ENCODE data around the gene TMEM258. TPM values are rescaled to one million over a fixed set of nuclear protein-coding genes. Genes with fewer than 3 reads are reported as not detected.

Gene TMEM258
- total and polyA plus RNA-seq, 4 donors, result 43.9 to 229 (median 163) TPM

DNA sequence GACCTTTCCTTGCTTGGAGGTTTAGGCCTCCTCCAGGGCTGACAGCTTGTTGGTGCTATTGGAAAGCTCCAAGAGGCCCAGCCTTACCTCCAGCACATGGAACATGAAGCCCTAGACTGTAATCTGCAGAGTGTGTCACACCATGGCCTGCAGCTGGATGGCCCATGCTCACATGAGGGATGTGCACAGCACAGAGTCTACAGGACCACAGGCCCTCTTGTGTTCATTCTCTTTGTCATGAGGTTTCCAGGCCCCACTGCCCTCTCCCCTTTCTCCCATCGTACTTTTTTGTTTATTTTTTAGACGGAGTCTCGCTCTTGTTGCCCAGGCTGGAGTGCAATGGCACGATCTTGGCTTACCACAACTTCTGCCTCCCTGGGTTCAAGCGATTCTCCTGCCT is 14.4 kb upstream of the TMEM258 start:
- Histone ChIP-seq H3K4me3 (no peak overlapping the region), H3K27me3 (ENCODE audit: control insufficient read depth in 3 of 3, insufficient read depth in 3 of 3, low read length in 2 of 3) (no peaks in the 10 kb centered on the region), H3K9me3 (ENCODE audit: control insufficient read depth in 4 of 4, insufficient read depth in 3 of 4, low read length in 3 of 4) (no peaks in the 10 kb centered on the region), H3K4me1 (ENCODE audit: control insufficient read depth in 5 of 5, insufficient read depth in 5 of 5, low read length in 5 of 5) (peaks cover 0 to 3% (median 0%) of the 10 kb centered on the region in 5 donors), H3K9ac (ENCODE audit: insufficient read depth in 1 of 2, low read length in 2 of 2) (no peak overlapping the region), H3K36me3 (ENCODE audit: control insufficient read depth in 4 of 4, insufficient read depth in 4 of 4, low read length in 4 of 4) (peaks cover 20 to 53% (median 38%) of the 10 kb centered on the region in 4 donors), H3K27ac (ENCODE audit: low read depth in 1 of 2, low read length in 1 of 2) (no peak overlapping the region)
- DNase-seq (no peak), ATAC-seq (ENCODE audit: insufficient read depth, low FRiP score) (no peak)
- TF ChIP-seq, protein P1, sequence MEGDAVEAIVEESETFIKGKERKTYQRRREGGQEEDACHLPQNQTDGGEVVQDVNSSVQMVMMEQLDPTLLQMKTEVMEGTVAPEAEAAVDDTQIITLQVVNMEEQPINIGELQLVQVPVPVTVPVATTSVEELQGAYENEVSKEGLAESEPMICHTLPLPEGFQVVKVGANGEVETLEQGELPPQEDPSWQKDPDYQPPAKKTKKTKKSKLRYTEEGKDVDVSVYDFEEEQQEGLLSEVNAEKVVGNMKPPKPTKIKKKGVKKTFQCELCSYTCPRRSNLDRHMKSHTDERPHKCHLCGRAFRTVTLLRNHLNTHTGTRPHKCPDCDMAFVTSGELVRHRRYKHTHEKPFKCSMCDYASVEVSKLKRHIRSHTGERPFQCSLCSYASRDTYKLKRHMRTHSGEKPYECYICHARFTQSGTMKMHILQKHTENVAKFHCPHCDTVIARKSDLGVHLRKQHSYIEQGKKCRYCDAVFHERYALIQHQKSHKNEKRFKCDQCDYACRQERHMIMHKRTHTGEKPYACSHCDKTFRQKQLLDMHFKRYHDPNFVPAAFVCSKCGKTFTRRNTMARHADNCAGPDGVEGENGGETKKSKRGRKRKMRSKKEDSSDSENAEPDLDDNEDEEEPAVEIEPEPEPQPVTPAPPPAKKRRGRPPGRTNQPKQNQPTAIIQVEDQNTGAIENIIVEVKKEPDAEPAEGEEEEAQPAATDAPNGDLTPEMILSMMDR (IDR thresholded peaks at IDR 0.05; ENCODE audit: control extremely low read depth, extremely low read depth), result no peak
- 91 to 95% methylated on average over 5 of the region's 5 CpGs for WGBS, 2 donors

- no peak overlapping the region for H3K4me3 ChIP-seq
- DNase-seq (no peak), ATAC-seq (ENCODE audit: insufficient read depth, low FRiP score) (no peak)
- no peak overlapping the region for H3K9ac ChIP-seq (ENCODE audit: insufficient read depth in 1 of 2, low read length in 2 of 2)
- peaks cover 20 to 48% (median 30%) of the 10 kb centered on the region in 4 donors for H3K36me3 ChIP-seq (ENCODE audit: control insufficient read depth in 4 of 4, insufficient read depth in 4 of 4, low read length in 4 of 4)
- WGBS, 2 donors, result 33 to 81% methylated on average over 1 of the region's 1 CpG
- H3K27ac ChIP-seq (ENCODE audit: low read depth in 1 of 2, low read length in 1 of 2), result no peak overlapping the region
- no peaks in the 10 kb centered on the region for H3K9me3 ChIP-seq (ENCODE audit: control insufficient read depth in 4 of 4, insufficient read depth in 3 of 4, low read length in 3 of 4)
- peaks cover 0 to 3% (median 0%) of the 10 kb centered on the region in 5 donors for H3K4me1 ChIP-seq (ENCODE audit: control insufficient read depth in 5 of 5, insufficient read depth in 5 of 5, low read length in 5 of 5)
- no peaks in the 10 kb centered on the region for H3K27me3 ChIP-seq (ENCODE audit: control insufficient read depth in 3 of 3, insufficient read depth in 3 of 3, low read length in 2 of 3)
- TF ChIP-seq, protein P1 (IDR thresholded peaks at IDR 0.05; ENCODE audit: control extremely low read depth, extremely low read depth), result no peak
These were observed 12.7 kb upstream of the TMEM258 start for GRCh38 chr11:61805146-61805545.

DNA sequence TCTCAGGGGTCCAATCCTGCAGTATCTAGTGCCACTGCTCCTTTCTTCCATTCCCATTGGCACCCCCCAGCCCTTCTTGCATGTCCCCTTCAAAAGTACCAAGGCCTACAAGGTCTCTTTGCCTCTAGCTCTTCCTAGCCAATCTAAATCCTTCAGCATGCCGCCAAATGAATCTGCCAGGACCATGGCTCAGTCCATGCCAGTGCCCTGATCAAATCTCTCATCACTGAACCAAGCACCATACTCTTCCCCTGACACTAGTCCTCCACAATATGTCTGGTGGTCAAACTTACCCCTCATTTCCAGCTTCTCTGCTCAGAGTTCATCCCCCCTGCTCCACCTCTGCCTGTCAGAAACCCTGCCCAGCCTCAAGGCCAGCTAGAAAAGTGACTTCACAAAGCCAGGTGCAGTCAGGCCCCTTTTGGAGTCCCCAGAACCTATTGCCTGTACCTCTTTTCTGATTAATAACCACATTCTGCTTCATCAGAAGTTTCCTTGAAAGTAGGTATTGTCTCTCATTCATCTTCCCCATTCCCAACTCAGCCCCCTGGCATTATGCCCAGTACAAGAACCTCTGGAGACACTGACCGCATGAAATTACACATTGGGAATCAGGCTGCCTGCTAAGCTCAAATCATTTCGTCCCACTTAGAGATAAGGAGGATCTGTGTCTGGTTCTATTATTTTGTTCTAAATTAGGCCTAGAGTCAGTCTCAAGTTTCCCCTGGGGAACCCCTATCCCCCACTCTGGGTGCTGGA is 11.7 kb upstream of the TMEM258 start:
- ATAC-seq (ENCODE audit: insufficient read depth, low FRiP score), result no peak
- Histone ChIP-seq H3K36me3 (ENCODE audit: control insufficient read depth in 4 of 4, insufficient read depth in 4 of 4, low read length in 4 of 4) (peaks cover 15 to 42% (median 21%) of the 10 kb centered on the region in 4 donors), H3K4me3 (no peak overlapping the region), H3K27me3 (ENCODE audit: control insufficient read depth in 3 of 3, insufficient read depth in 3 of 3, low read length in 2 of 3) (no peaks in the 10 kb centered on the region), H3K4me1 (ENCODE audit: control insufficient read depth in 5 of 5, insufficient read depth in 5 of 5, low read length in 5 of 5) (peaks cover 0 to 3% (median 0%) of the 10 kb centered on the region in 5 donors), H3K27ac (ENCODE audit: low read depth in 1 of 2, low read length in 1 of 2) (no peak overlapping the region), H3K9me3 (ENCODE audit: control insufficient read depth in 4 of 4, insufficient read depth in 3 of 4, low read length in 3 of 4) (no peaks in the 10 kb centered on the region), H3K9ac (ENCODE audit: insufficient read depth in 1 of 2, low read length in 2 of 2) (no peak overlapping the region)
- WGBS, 2 donors, result 79 to 80% methylated on average over 3 of the region's 3 CpGs
- TF ChIP-seq, protein P1 (IDR thresholded peaks at IDR 0.05; ENCODE audit: control extremely low read depth, extremely low read depth), result no peak
- peak in 1 of 3 donors; percentile 11 for DNase-seq
